Uterus (tissue), 4 donors: ENCODE measurements around the gene PPM1N. TPM values are rescaled to one million over a fixed set of nuclear protein-coding genes. Genes with fewer than 3 reads are reported as not detected.
A peak's percentile ranks its signal among the peaks of the same experiment; 100 is the strongest.

ENCODE experiments used
- DNase-seq, 2 donors: peaks; one replicate each; pipeline ENCODE4 v3.0.0-alpha.2; 2019 to 2020
- H3K27ac ChIP-seq, 2 donors: fragments of 200-600 bp; sonication (generic); 1 replicate in 1 of 2; 2 replicates in 1 of 2; pipeline ENCODE4 v1.5.1; 2016 to 2018
- H3K27me3 ChIP-seq, 2 donors: fragments of 200-600 bp; sonication (generic); one replicate each; pipeline ENCODE4 v1.5.1; 2018 to 2019; ENCODE audit warnings: control low read depth in 1 of 2
- H3K36me3 ChIP-seq, 2 donors: fragments of 200-600 bp; sonication (generic); one replicate each; pipeline ENCODE4 v1.5.1; 2019; ENCODE audit warnings: control low read depth in 1 of 2
- H3K4me1 ChIP-seq, 2 donors: fragments of 200-600 bp; sonication (generic); one replicate each; pipeline ENCODE4 v1.5.1; 2018 to 2019; ENCODE audit warnings: control low read depth in 1 of 2
- H3K4me3 ChIP-seq, 2 donors: fragments of 200-600 bp; sonication (generic); 1 replicate in 1 of 2; 2 replicates in 1 of 2; pipeline ENCODE4 v1.5.1; 2018 to 2019; ENCODE audit warnings: mild to moderate bottlenecking in 1 of 2
- H3K9me3 ChIP-seq, 2 donors: fragments of 200-600 bp; sonication (generic); one replicate each; pipeline ENCODE4 v1.5.1; 2019; ENCODE audit warnings: control low read depth in 1 of 2
- POLR2A ChIP-seq, 2 donors: fragments of 450-650 bp; IDR thresholded peaks; one replicate each; pipeline ENCODE4 v1.6.1; 2016; ENCODE audit warnings: antibody characterized with exemption in 2 of 2, mild to moderate bottlenecking in 1 of 2, moderate library complexity in 1 of 2
- intact Hi-C: fragments of 100-400 bp; cut with DNase I; formaldehyde crosslinking; loops from one replicate; pipeline ENCODE4 v1.15.1; 2023; ENCODE audit warnings: low total_unique reads
- total RNA-seq, 4 donors: library from RNA; depleted of rRNA in 3 of 4; stranded (reverse); fragments of >200 nt in 3 of 4; gene quantifications; one replicate each; pipeline versions ENCODE4 v1.1.0 to v1.2.4, GENCODE V29; 2014 to 2023
- TF ChIP-seq, protein P1 (sequence below), 4 experiments: fragments of 200-600 bp in 2 of 4; fragments of 450-650 bp in 2 of 4; sonication (generic) in 2 of 4; IDR thresholded peaks; one replicate each; pipeline ENCODE4 v1.5.1; 2016 to 2019; ENCODE audit warnings: antibody characterized with exemption in 4 of 4, mild to moderate bottlenecking in 2 of 4, moderate library complexity in 1 of 4
- donor health status: DM: yes; HTN: yes; CAD: no.

PPM1N gene
- total RNA-seq, 4 donors from 2014 or later, result 42.5 TPM; not detected in 3

- H3K9me3 ChIP-seq, result no peaks in the 10 kb centered on the region
- H3K36me3 ChIP-seq, result no peaks in the 10 kb centered on the region
- H3K27ac ChIP-seq, result no peak overlapping the region
- H3K4me1 ChIP-seq, result no peaks in the 10 kb centered on the region
- TF ChIP-seq, protein P1, sequence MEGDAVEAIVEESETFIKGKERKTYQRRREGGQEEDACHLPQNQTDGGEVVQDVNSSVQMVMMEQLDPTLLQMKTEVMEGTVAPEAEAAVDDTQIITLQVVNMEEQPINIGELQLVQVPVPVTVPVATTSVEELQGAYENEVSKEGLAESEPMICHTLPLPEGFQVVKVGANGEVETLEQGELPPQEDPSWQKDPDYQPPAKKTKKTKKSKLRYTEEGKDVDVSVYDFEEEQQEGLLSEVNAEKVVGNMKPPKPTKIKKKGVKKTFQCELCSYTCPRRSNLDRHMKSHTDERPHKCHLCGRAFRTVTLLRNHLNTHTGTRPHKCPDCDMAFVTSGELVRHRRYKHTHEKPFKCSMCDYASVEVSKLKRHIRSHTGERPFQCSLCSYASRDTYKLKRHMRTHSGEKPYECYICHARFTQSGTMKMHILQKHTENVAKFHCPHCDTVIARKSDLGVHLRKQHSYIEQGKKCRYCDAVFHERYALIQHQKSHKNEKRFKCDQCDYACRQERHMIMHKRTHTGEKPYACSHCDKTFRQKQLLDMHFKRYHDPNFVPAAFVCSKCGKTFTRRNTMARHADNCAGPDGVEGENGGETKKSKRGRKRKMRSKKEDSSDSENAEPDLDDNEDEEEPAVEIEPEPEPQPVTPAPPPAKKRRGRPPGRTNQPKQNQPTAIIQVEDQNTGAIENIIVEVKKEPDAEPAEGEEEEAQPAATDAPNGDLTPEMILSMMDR (IDR thresholded peaks at IDR 0.05), result no peak
- TF ChIP-seq POLR2A (IDR thresholded peaks at IDR 0.05), result no peak
- intact Hi-C loops, result no loop called here
- no peak overlapping the region for H3K4me3 ChIP-seq
- no peak for DNase-seq
- H3K27me3 ChIP-seq, result no peaks in the 10 kb centered on the region
These were observed 36.1 kb upstream of the PPM1N start for GRCh38 chr19:45462174-45462573.

GRCh38 chr19:45463241-45463640 lies 35.0 kb upstream of the PPM1N start:
- H3K36me3 ChIP-seq, result no peaks in the 10 kb centered on the region
- H3K9me3 ChIP-seq, result no peaks in the 10 kb centered on the region
- H3K4me3 ChIP-seq, result no peak overlapping the region
- H3K27ac ChIP-seq, result no peak overlapping the region
- no peaks in the 10 kb centered on the region for H3K27me3 ChIP-seq
- TF ChIP-seq POLR2A (IDR thresholded peaks at IDR 0.05), result no peak
- intact Hi-C loops, result no loop called here
- no peak for DNase-seq
- H3K4me1 ChIP-seq, result peaks cover 0 to 4% of the 10 kb centered on the region in 2 donors

GRCh38 chr19:45464274-45464673 lies 34.0 kb upstream of the PPM1N start:
- intact Hi-C loops, result no loop called here
- TF ChIP-seq, protein P1 (IDR thresholded peaks at IDR 0.05), result no peak
- no peak for TF ChIP-seq POLR2A (IDR thresholded peaks at IDR 0.05)
- H3K27ac ChIP-seq, result no peak overlapping the region
- H3K27me3 ChIP-seq, result no peaks in the 10 kb centered on the region
- H3K9me3 ChIP-seq, result no peaks in the 10 kb centered on the region
- peaks cover 0 to 12% of the 10 kb centered on the region in 2 donors for H3K4me1 ChIP-seq
- no peaks in the 10 kb centered on the region for H3K36me3 ChIP-seq
- no peak for DNase-seq
- no peak overlapping the region for H3K4me3 ChIP-seq

DNA sequence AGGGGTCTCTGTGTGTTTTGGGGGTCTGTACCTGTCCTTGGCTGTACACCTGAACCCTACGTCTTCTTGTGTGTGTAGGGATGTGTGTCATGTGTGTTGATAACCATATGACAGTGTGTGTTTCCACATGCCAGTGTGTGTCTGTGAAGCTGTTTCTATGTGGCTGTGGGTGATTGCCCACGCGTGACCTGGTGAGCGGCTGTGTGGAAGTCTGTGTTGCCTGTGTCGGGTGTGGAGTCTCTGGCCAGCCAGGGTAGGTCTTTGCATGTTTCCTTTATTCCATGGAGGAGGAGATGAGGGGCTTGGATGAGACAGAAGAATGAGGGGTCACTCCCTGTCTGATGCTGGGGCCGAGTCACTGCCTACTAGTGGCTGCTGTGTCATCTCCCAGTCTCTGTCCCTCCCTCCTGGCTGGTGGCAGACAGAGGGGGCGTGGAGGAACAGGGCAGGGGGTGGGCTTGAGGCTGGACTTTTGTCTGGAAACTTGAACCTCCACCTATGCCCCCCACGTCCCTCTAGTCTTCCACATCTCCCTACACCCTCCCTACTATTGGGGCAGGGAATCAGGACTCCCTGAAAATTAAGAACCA lies 33.3 kb upstream of the PPM1N start:
- Histone ChIP-seq H3K27me3 (no peaks in the 10 kb centered on the region), H3K4me3 (no peak overlapping the region), H3K4me1 (peaks cover 0 to 14% of the 10 kb centered on the region in 2 donors), H3K27ac (no peak overlapping the region), H3K9me3 (no peaks in the 10 kb centered on the region), H3K36me3 (no peaks in the 10 kb centered on the region)
- TF ChIP-seq POLR2A (IDR thresholded peaks at IDR 0.05), result no peak
- TF ChIP-seq, protein P1 (IDR thresholded peaks at IDR 0.05), result no peak
- DNase-seq, result no peak
- intact Hi-C loops, result no loop called here

- Histone ChIP-seq H3K27ac (peak overlapping the region; percentile 91 to 93), H3K4me3 (peak overlapping the region; percentile 69 to 83), H3K36me3 (no peaks in the 10 kb centered on the region), H3K9me3 (no peaks in the 10 kb centered on the region), H3K27me3 (no peaks in the 10 kb centered on the region), H3K4me1 (peaks cover 3 to 17% of the 10 kb centered on the region in 2 donors)
- intact Hi-C loops, result no loop called here
- DNase-seq, result no peak
- TF ChIP-seq, protein P1 (IDR thresholded peaks at IDR 0.05), result no peak
- no peak for TF ChIP-seq POLR2A (IDR thresholded peaks at IDR 0.05)
These were observed 31.2 kb upstream of the PPM1N start for GRCh38 chr19:45467115-45467455.
